ENCODE measurements around the gene MEIS3.
"Not testable (repeated sequence)": the region's sequence is repeated elsewhere in the genome, so short reads cannot be mapped to it uniquely, and the experiment has no call there.

MEIS3 gene

GRCh38 chr19:47389150-47389556, 30.2 kb downstream of the MEIS3 start:
- TF ChIP-seq CTCF (IDR thresholded peaks at IDR 0.05; ENCODE audit: low read depth, low read length): no peak
- no peak for DNase-seq (ENCODE audit: extremely low read depth, low read depth)

GRCh38 chr19:47388721-47389120, 30.6 kb downstream of the MEIS3 start:
- DNase-seq (ENCODE audit: extremely low read depth, low read depth): not testable (repeated sequence)

GRCh38 chr19:47387623-47388022, 31.7 kb downstream of the MEIS3 start:
- DNase-seq (ENCODE audit: extremely low read depth, low read depth): not testable (repeated sequence)

- not testable (repeated sequence) for DNase-seq (ENCODE audit: extremely low read depth, low read depth)
These were observed 32.7 kb downstream of the MEIS3 start for GRCh38 chr19:47386582-47386981.

- not testable (repeated sequence) for DNase-seq (ENCODE audit: extremely low read depth, low read depth)
These were observed 34.8 kb downstream of the MEIS3 start for GRCh38 chr19:47384533-47384932.

GRCh38 chr19:47383890-47384289, 35.4 kb downstream of the MEIS3 start:
- not testable (repeated sequence) for DNase-seq (ENCODE audit: extremely low read depth, low read depth)

- no peak for TF ChIP-seq CTCF (IDR thresholded peaks at IDR 0.05; ENCODE audit: low read depth, low read length)
- DNase-seq (ENCODE audit: extremely low read depth, low read depth): no peak
These were observed 37.6 kb downstream of the MEIS3 start for GRCh38 chr19:47381653-47382279.

- no peak for DNase-seq (ENCODE audit: extremely low read depth, low read depth)
- TF ChIP-seq CTCF (IDR thresholded peaks at IDR 0.05; ENCODE audit: low read depth, low read length): no peak
These were observed 38.2 kb downstream of the MEIS3 start for GRCh38 chr19:47381121-47381520.

- no peak for TF ChIP-seq CTCF (IDR thresholded peaks at IDR 0.05; ENCODE audit: low read depth, low read length)
These were observed 38.8 kb downstream of the MEIS3 start for GRCh38 chr19:47380559-47380958.

GRCh38 chr19:47379381-47379938, 39.9 kb downstream of the MEIS3 start:
- no peak for TF ChIP-seq CTCF (IDR thresholded peaks at IDR 0.05; ENCODE audit: low read depth, low read length)
- no peak for DNase-seq (ENCODE audit: extremely low read depth, low read depth)

More at GRCh38 chr19:47380559-47380958, 38.8 kb downstream of the MEIS3 start:
- DNase-seq (ENCODE audit: extremely low read depth, low read depth): no peak

Measured in AG09319 (cell line).